PC-9 (cell line): ENCODE data around the gene ENG. TPM values are rescaled to one million over a fixed set of nuclear protein-coding genes. Genes with fewer than 3 reads are reported as not detected.
A peak's percentile ranks its signal among the peaks of the same experiment; 100 is the strongest.

ENCODE experiments used
- BruUV-seq: library from RNA; stranded (reverse); fragments of 400-500 nt; replicated peaks from 2 replicates; lab custom pipeline; 2021; lab: Mats Ljungman, UMichigan
- CTCF ChIA-PET: fragments of 300-600 bp; sonication (Branson Sonifier 250); formaldehyde crosslinking; loops from one replicate; lab custom pipeline; 2022; ENCODE audit warnings: antibody characterized with exemption; lab: Charles Lee
- POLR2A ChIA-PET: fragments of 300-600 bp; sonication (Branson Sonifier 250); formaldehyde crosslinking; loops from one replicate; lab custom pipeline; 2022; ENCODE audit warnings: antibody characterized with exemption; ENCODE audit not compliant: unreplicated experiment; lab: Charles Lee
- DNase-seq, 2 experiments: peaks; one replicate each; pipeline versions ENCODE4 v3.0.0 to v3.0.0-alpha.2; 2015 to 2022; ENCODE audit warnings: mixed read lengths in 1 of 2
- H2AFZ ChIP-seq: fragments of 200-600 bp; sonication (generic); 2 replicates; pipeline ENCODE4 v1.8.1; 2017; ENCODE audit warnings: antibody characterized with exemption
- H3F3A ChIP-seq: fragments of 200-600 bp; sonication (generic); 2 replicates; pipeline ENCODE4 v1.8.1; 2017; ENCODE audit warnings: antibody characterized with exemption, mild to moderate bottlenecking, low read depth; ENCODE audit not compliant: insufficient read depth
- H3K27ac ChIP-seq: fragments of 200-600 bp; sonication (generic); 2 replicates; pipeline ENCODE4 v1.6.1; 2016; ENCODE audit warnings: mixed run types
- H3K27me3 ChIP-seq: fragments of 200-600 bp; sonication (generic); 2 replicates; pipeline ENCODE4 v1.6.1; 2016; ENCODE audit warnings: low read depth, mixed run types; ENCODE audit not compliant: insufficient read depth
- H3K36me3 ChIP-seq: fragments of 200-600 bp; sonication (generic); 2 replicates; pipeline ENCODE4 v1.6.1; 2016; ENCODE audit warnings: low read depth, mixed run types
- H3K4me1 ChIP-seq: fragments of 200-600 bp; sonication (generic); replicated peaks from 2 replicates; pipeline ENCODE4 v1.6.1; 2016; ENCODE audit warnings: mixed run types; ENCODE audit not compliant: insufficient read depth
- H3K4me2 ChIP-seq: fragments of 200-600 bp; sonication (generic); 2 replicates; pipeline ENCODE4 v1.6.1; 2017; ENCODE audit warnings: mixed run types
- H3K4me3 ChIP-seq: fragments of 200-600 bp; sonication (generic); 2 replicates; pipeline ENCODE4 v1.6.1; 2016; ENCODE audit warnings: mixed run types
- H3K79me2 ChIP-seq: fragments of 200-600 bp; sonication (generic); 2 replicates; pipeline ENCODE4 v1.6.1; 2017; ENCODE audit warnings: low read depth, mixed run types
- H3K9me2 ChIP-seq: fragments of 200-600 bp; sonication (generic); 2 replicates; pipeline ENCODE4 v1.8.1; 2017; ENCODE audit warnings: mild to moderate bottlenecking; ENCODE audit not compliant: insufficient read depth
- H3K9me3 ChIP-seq: fragments of 200-600 bp; sonication (generic); 2 replicates; pipeline ENCODE4 v1.8.1; 2016; ENCODE audit warnings: low read depth; ENCODE audit not compliant: insufficient read depth
- H4K20me1 ChIP-seq: fragments of 200-600 bp; sonication (generic); 2 replicates; pipeline ENCODE4 v1.8.1; 2017; ENCODE audit not compliant: insufficient read depth
- EZH2 ChIP-seq: fragments of 200-600 bp; sonication (generic); IDR thresholded peaks from 2 replicates; pipeline ENCODE4 v1.8.0; 2017; ENCODE audit warnings: antibody characterized with exemption, low read depth
- intact Hi-C: fragments of 100-400 bp; cut with micrococcal nuclease; formaldehyde crosslinking; loops from one replicate; pipeline ENCODE4 v1.10.0; 2022; ENCODE audit not compliant: unreplicated experiment
- total RNA-seq: library from RNA; stranded (reverse); gene quantifications from 2 replicates; pipeline ENCODE4 v1.2.3, GENCODE V29; 2021
- TF ChIP-seq, protein P1 (sequence below): fragments of 200-600 bp; sonication (generic); conservative IDR thresholded peaks from 2 replicates; pipeline ENCODE4 v1.6.1; 2017; ENCODE audit warnings: mixed run types, antibody characterized with exemption, mild to moderate bottlenecking, moderate library complexity

Gene ENG
- total RNA-seq, 1 experiment from 2014 or later, result 23.1 TPM

- TF ChIP-seq, protein P1, sequence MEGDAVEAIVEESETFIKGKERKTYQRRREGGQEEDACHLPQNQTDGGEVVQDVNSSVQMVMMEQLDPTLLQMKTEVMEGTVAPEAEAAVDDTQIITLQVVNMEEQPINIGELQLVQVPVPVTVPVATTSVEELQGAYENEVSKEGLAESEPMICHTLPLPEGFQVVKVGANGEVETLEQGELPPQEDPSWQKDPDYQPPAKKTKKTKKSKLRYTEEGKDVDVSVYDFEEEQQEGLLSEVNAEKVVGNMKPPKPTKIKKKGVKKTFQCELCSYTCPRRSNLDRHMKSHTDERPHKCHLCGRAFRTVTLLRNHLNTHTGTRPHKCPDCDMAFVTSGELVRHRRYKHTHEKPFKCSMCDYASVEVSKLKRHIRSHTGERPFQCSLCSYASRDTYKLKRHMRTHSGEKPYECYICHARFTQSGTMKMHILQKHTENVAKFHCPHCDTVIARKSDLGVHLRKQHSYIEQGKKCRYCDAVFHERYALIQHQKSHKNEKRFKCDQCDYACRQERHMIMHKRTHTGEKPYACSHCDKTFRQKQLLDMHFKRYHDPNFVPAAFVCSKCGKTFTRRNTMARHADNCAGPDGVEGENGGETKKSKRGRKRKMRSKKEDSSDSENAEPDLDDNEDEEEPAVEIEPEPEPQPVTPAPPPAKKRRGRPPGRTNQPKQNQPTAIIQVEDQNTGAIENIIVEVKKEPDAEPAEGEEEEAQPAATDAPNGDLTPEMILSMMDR, result no peak
- TF ChIP-seq EZH2, result no peak
- Histone ChIP-seq H3F3A (peaks cover 14% of the 10 kb centered on the region; the same call in 1 of the 2 replicates), H3K4me2 (no peak overlapping the region), H3K79me2 (no peaks in the 10 kb centered on the region), H3K4me3 (no peak overlapping the region), H3K4me1 (peaks cover 7% of the 10 kb centered on the region), H3K27ac (no peak overlapping the region), H3K27me3 (peaks cover 8% of the 10 kb centered on the region; the same call in 1 of the 2 replicates), H2AFZ (no peak overlapping the region), H3K9me3 (no peaks in the 10 kb centered on the region), H4K20me1 (no peaks in the 10 kb centered on the region), H3K9me2 (no peaks in the 10 kb centered on the region), H3K36me3 (no peaks in the 10 kb centered on the region)
- intact Hi-C loops, result no loop called here
- ChIA-PET POLR2A (no interaction called here), CTCF (no interaction called here)
- no TSS peak for BruUV-seq
- DNase-seq, result no peak
These were observed 81.9 kb downstream of the ENG start for GRCh38 chr9:127772603-127773002.

- POLR2A ChIA-PET, result interaction anchor here (0.5 to 1.0 kb wide), 6 partner anchors 9 to 787 kb away, joined by 3 to 28 read pairs (median 4); partner anchors contain the start of gene CDK9
- H4K20me1 ChIP-seq, result no peaks in the 10 kb centered on the region
- peaks cover 14% of the 10 kb centered on the region; the same call in 1 of the 2 replicates for H3F3A ChIP-seq
- H3K4me1 ChIP-seq, result peaks cover 7% of the 10 kb centered on the region
- BruUV-seq, result no TSS peak
- CTCF ChIA-PET, result interaction anchor here (0.6 to 1.9 kb wide), 7 partner anchors 10 to 418 kb away, joined by 3 to 23 read pairs (median 4); partner anchors contain the start of gene TOR2A
- H3K27me3 ChIP-seq, result peaks cover 8% of the 10 kb centered on the region; the same call in 1 of the 2 replicates
- intact Hi-C loops, result loop anchor here (1.0 kb wide), 1 partner anchor 31 kb away; no protein-coding TSS in a partner anchor
- H3K9me2 ChIP-seq, result no peaks in the 10 kb centered on the region
- H2AFZ ChIP-seq, result 0 out of 2 replicates have a peak overlapping the region, but pooled peaks have one; percentile 6
- H3K9me3 ChIP-seq, result no peaks in the 10 kb centered on the region
- no peak overlapping the region for H3K27ac ChIP-seq
- H3K36me3 ChIP-seq, result no peaks in the 10 kb centered on the region
- TF ChIP-seq EZH2, result no peak
- TF ChIP-seq, protein P1, result no peak
- H3K4me2 ChIP-seq, result peak overlapping the region; percentile 66
- H3K4me3 ChIP-seq, result peak overlapping the region; percentile 36; the same call in 1 of the 2 replicates
- DNase-seq, result no peak
- H3K79me2 ChIP-seq, result no peaks in the 10 kb centered on the region
These were observed 82.8 kb downstream of the ENG start for GRCh38 chr9:127771570-127772189.

- peak overlapping the region; percentile 93 for H3K4me2 ChIP-seq
- H3K27ac ChIP-seq, result no peak overlapping the region
- H2AFZ ChIP-seq, result peak overlapping the region; percentile 84
- no peaks in the 10 kb centered on the region for H3K36me3 ChIP-seq
- no peaks in the 10 kb centered on the region for H3K79me2 ChIP-seq
- H3K9me2 ChIP-seq, result no peaks in the 10 kb centered on the region
- peaks cover 14% of the 10 kb centered on the region; the same call in 1 of the 2 replicates for H3F3A ChIP-seq
- TF ChIP-seq EZH2, result no peak
- TF ChIP-seq, protein P1, result no peak
- no TSS peak for BruUV-seq
- H3K4me1 ChIP-seq, result peaks cover 7% of the 10 kb centered on the region
- H4K20me1 ChIP-seq, result no peaks in the 10 kb centered on the region
- H3K27me3 ChIP-seq, result peaks cover 8% of the 10 kb centered on the region; the same call in 1 of the 2 replicates
- peak; percentile 94 to 100 for DNase-seq
- H3K9me3 ChIP-seq, result no peaks in the 10 kb centered on the region
- CTCF ChIA-PET, result interaction anchor here (0.6 to 1.9 kb wide), 6 partner anchors 14 to 419 kb away, joined by 3 to 23 read pairs (median 5); partner anchors contain the start of gene TOR2A
- peak overlapping the region; percentile 72 for H3K4me3 ChIP-seq
- POLR2A ChIA-PET, result interaction anchor here (0.5 to 1.0 kb wide), 10 partner anchors 9 to 1111 kb away, joined by 3 to 28 read pairs (median 6); partner anchors contain the start of genes CDK9, KYAT1 and LRRC8A
- intact Hi-C loops, result loop anchor here (1.0 kb wide), 1 partner anchor 31 kb away; no protein-coding TSS in a partner anchor
These were observed 83.4 kb downstream of the ENG start for GRCh38 chr9:127770905-127771569.
